Measurements from ENCODE around the gene PAX5.

PAX5 gene

DNA sequence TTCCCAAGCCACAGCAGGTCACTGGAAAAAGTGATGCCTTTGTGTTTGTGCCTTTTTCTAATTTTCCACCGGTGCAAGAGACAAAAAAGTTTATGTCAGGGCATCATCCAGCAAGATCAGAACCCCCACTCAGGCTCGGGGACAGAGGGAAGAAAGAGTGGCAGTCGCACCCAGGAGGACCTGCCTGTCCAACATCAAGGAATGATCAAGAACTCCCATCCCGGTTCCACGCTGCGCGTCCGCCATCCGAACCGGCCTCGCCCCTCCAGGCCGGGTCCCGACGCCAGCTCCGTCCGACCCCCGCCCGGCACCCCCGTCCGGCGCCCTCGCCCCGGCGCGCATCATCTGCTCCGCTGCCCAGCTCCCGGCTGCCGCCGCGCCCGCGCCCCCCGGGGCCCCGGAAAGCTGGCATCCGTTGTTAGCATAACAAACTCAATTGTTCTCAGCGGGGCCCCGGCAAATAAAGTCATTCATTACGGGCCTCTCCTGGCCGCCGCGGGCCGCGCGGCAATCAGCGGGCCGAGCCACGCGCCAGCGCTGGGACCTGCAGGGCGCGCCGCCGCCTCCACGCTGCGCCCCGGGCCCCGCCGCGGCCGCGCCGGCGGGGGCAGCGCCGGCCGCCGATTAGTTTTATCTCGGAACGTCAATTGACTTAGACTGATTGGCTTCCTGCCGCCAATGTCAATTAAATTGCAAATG is 48.1 kb downstream of the PAX5 start:
- DNase-seq = no peak

GRCh38 chr9:36985061-36985768 is 48.9 kb downstream of the PAX5 start:
- DNase-seq = no peak

- no peak for DNase-seq
These were observed 53.7 kb downstream of the PAX5 start for GRCh38 chr9:36980148-36980974.

DNA sequence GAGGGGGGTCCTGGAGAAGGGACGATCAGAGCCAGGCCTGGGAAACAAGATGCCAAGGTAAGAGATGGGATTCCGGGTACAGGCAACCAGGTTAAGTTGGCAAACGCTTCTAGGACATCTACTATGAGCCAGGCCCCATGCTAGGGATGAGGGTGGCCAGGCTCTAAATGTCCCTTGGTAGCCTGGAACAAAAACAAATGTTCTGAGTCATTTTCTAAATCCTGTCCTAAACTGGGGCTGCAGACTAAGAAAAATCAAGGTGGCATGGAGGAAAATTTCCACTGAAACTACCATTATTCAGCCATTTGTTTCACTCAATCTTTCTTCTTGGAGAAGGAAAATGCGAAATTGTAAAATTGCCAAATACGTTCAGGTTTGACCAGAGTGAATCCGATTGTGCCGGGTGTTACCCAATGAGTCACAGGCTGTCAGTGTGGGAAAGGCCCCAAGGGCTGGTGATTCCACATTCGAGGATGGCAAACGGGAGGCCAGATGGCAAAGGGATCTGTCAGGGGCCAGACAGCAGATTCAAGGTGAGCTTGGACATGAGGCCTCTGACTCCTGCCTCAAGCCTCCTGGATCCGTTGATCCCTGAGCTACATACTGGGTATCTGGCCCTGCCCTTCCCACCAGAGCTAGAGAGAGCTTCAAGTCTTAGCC is 57.6 kb downstream of the PAX5 start:
- DNase-seq = no peak

DNA sequence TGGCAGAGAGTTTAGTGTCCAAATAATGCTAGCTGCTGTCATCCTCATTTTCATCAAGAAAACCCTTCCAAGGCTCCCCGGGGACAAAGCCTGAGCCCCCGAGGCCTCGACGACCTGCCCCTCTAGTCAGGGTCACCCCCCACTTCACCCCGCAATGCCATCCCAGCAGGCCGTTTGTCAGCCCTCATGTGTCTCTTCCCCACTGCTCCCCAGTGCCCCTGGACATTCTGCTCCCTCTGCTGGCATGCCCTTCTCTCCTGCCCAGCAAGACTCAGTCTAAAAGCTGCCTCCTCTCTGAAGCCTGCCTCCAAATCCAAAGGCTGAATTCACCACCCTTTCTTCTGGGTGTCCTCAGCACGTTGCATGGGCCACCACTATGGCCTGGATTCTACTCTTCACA is 59.3 kb downstream of the PAX5 start:
- DNase-seq = peak in 1 of 2 donors; percentile 9

GRCh38 chr9:36971935-36972488 is 62.1 kb downstream of the PAX5 start:
- DNase-seq = no peak

- no peak for DNase-seq
These were observed 63.8 kb downstream of the PAX5 start for GRCh38 chr9:36970007-36970888.

DNA sequence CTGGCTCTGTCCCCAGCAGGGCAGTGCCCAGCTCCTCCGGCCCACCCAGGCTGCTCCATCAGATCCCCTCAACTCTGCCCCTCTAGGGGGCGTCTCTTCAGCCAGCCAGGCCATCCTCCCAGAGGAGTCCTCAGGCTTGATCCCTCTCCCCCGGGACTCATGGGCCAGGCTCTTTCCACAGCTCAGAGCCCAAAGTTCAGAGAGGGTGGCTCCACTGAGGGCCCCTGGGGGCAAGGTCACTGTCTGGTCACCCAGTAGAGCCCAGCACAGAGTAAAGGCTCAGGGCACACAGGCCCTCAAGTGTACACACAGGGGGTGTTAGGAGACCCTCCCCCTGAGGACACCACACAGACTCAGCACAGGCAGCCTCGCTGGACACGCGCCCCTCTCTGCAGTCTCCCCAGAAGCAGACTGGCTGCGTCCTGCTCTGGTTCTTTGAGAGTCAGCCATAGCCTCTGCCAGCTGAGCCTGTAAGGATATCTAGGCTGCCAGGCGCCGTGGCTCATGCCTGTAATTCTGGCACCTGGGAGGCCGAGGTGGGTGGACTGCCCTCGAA is 64.8 kb downstream of the PAX5 start:
- peak in 1 of 2 donors; percentile 9 for DNase-seq

- peak in 1 of 2 donors; percentile 6 for DNase-seq
These were observed 65.4 kb downstream of the PAX5 start for GRCh38 chr9:36968574-36969215.

DNA sequence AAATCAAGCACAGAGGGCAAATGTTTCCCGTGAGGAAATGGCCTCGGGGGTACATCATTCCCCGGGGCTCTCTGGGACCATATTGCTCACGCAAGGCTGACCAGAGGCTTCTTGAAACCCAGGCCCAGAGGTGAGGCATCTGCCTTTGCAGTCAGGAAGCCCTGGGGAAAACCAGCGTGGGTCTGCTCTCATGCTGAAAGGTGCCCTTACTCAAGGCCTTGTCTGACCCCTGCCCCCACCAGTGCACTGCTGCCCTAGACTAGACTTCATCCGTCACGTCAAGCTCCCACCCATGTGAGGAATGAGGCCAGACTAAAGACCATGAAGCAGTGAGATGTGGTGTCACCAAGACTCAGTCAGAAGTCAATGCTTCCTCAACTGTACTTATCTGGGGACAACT is 66.1 kb downstream of the PAX5 start:
- peak in 1 of 2 donors; percentile 10 for DNase-seq

GRCh38 chr9:36966371-36967097 is 67.5 kb downstream of the PAX5 start:
- peak in 1 of 2 donors; percentile 11 for DNase-seq

DNA sequence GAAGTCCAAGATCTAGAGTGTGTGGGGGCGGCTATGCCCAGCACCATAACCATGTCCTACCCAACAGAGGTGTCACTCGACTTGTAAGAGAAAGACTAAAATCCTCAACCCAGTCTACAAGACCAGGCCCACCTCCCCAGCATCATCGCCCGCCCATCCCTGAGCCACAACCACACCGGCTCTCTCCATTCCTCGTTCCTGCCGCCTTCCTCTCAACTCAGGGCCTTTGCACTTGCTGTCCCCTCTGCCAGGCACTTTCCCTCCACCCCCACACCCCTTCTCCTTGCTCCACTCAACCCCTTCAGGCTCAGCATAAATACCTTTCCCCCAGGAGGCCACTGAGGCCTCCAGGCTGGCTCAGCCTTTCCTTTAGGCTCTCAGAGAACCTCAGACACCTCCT is 69.3 kb downstream of the PAX5 start:
- DNase-seq = no peak

- no peak for DNase-seq
These were observed 70.7 kb downstream of the PAX5 start for GRCh38 chr9:36963346-36963745.

- DNase-seq = peak in 1 of 2 donors; percentile 9
These were observed 71.4 kb downstream of the PAX5 start for GRCh38 chr9:36962691-36963090.

DNA sequence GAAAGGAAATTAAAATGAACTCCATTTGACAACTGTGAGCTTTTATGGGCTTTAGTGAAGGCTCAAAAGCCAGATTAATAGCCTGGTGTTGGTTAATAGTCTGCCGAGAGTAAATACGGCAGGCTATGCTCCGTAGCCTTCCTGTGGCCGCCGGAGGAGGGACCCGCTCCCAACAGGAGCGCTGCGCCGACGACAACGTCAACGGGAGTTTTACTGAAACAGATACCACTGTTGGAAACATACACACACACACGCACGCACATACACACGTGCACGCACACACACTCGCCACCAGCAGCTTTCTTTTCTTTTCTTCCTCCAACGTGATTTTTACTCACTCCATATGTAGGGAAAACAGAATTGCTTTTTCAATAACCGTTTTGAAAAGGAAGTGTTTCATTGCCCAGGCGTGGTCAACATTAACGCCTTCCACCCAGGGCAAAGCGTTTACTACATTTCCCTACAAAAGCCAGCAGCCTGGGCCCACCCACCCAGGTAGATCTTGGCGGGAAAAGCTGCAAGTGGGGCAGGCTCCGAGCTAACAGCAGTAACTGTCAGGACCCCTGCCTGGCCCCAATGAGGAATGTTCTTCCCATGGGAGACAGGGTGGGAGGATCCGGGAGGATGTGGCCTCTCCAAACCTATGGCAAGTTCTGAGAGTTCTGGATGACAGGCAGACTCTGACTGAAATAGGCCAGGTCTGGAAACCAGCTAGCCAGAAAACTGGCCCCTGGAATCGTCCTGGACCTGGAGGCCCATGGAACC is 72.3 kb downstream of the PAX5 start:
- peak in 1 of 2 donors; percentile 9 for DNase-seq

DNA sequence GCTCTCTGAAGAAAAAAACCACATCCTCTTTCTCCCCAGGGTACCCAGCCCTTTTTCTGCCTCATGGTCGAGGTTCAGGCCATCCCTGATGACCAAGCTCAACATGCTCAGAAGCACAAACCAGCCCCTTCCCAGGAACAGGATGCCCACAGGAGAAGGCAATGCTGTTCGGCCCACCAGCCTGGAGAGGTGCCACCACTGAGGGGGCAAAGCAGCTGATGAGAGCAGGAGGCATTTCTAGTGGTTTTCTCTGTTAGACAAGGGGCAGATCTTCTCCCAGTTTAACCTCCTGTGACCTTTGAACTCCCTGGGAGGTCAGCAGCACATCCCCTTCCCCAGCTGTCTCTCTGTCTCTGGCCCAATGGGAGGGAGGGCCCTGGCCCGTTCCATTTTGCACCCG is 73.0 kb downstream of the PAX5 start:
- peak in 1 of 2 donors; percentile 10 for DNase-seq

GRCh38 chr9:36960575-36960955 is 73.5 kb downstream of the PAX5 start:
- DNase-seq = peak in 1 of 2 donors; percentile 1

- peak in 1 of 2 donors; percentile 6 for DNase-seq
These were observed 74.1 kb downstream of the PAX5 start for GRCh38 chr9:36959681-36960574.
